PC-3 (cell line): ENCODE data around the gene TAF12. TPM values are rescaled to one million over a fixed set of nuclear protein-coding genes. Genes with fewer than 3 reads are reported as not detected.
"Not testable (repeated sequence)": the region's sequence is repeated elsewhere in the genome, so short reads cannot be mapped to it uniquely, and the experiment has no call there.

Source experiments
- ATAC-seq: fragments of 200-7000 bp; cut with Tn5 transposase; 2 replicates; pipeline ENCODE4 v1.9.1; 2020; ENCODE audit warnings: mild to moderate bottlenecking, moderate library complexity
- BruUV-seq: library from RNA; stranded (reverse); fragments of 400-500 nt; replicated peaks from 2 replicates; lab custom pipeline; 2021; lab: Mats Ljungman, UMichigan
- CTCF ChIA-PET: fragments of 300-600 bp; sonication (Branson Sonifier 250); formaldehyde crosslinking; loops from one replicate; lab custom pipeline; 2022; ENCODE audit warnings: antibody characterized with exemption; lab: Charles Lee
- POLR2A ChIA-PET: fragments of 300-600 bp; sonication (Branson Sonifier 250); formaldehyde crosslinking; loops from one replicate; lab custom pipeline; 2022; ENCODE audit warnings: antibody characterized with exemption; ENCODE audit not compliant: unreplicated experiment; lab: Charles Lee
- DNase-seq: peaks from one replicate; pipeline ENCODE4 v3.0.0-alpha.2; 2015
- H2AFZ ChIP-seq: fragments of 300-600 bp; sonication (generic); 2 replicates; pipeline ENCODE4 v1.6.0; 2016; ENCODE audit warnings: antibody characterized with exemption, low read length
- H3F3A ChIP-seq: fragments of 300-600 bp; sonication (generic); one replicate; pipeline ENCODE4 v1.6.0; 2017; ENCODE audit warnings: antibody characterized with exemption, low read length, control low read depth, mild to moderate bottlenecking; ENCODE audit not compliant: unreplicated experiment
- H3K27ac ChIP-seq: fragments of 300-600 bp; sonication (generic); 2 replicates; pipeline ENCODE4 v1.5.1; 2016; ENCODE audit warnings: mild to moderate bottlenecking, low read length
- H3K27me3 ChIP-seq: fragments of 300-600 bp; sonication (generic); 2 replicates; pipeline ENCODE4 v1.6.1; 2016; ENCODE audit warnings: low read length, mixed read lengths
- H3K36me3 ChIP-seq: fragments of 300-600 bp; sonication (generic); 2 replicates; pipeline ENCODE4 v1.6.1; 2016; ENCODE audit warnings: low read depth, mixed run types, low read length, mixed read lengths
- H3K4me1 ChIP-seq: fragments of 300-600 bp; sonication (generic); 2 replicates; pipeline ENCODE4 v1.5.1; 2016; ENCODE audit warnings: low read length; ENCODE audit not compliant: insufficient read depth
- H3K4me2 ChIP-seq: fragments of 300-600 bp; sonication (generic); 2 replicates; pipeline ENCODE4 v1.6.0; 2016; ENCODE audit warnings: low read length
- H3K4me3 ChIP-seq: fragments of 300-600 bp; sonication (generic); 2 replicates; pipeline ENCODE4 v1.5.1; 2016; ENCODE audit warnings: mild to moderate bottlenecking, low read length, mixed read lengths
- H3K79me2 ChIP-seq: fragments of 300-600 bp; sonication (generic); 2 replicates; pipeline ENCODE4 v1.6.1; 2017; ENCODE audit warnings: low read length, mixed read lengths
- H3K9ac ChIP-seq: fragments of 300-600 bp; sonication (generic); 2 replicates; pipeline ENCODE4 v1.6.0; 2016; ENCODE audit warnings: mild to moderate bottlenecking, low read length
- H3K9me2 ChIP-seq: fragments of 300-600 bp; sonication (generic); replicated peaks from 2 replicates; pipeline ENCODE4 v1.6.1; 2016; ENCODE audit warnings: mixed run types, low read length, mixed read lengths
- H3K9me3 ChIP-seq: fragments of 300-600 bp; sonication (generic); 2 replicates; pipeline ENCODE4 v1.6.1; 2016; ENCODE audit warnings: low read length, mixed read lengths
- H4K20me1 ChIP-seq: fragments of 300-600 bp; sonication (generic); 2 replicates; pipeline ENCODE4 v1.6.1; 2016; ENCODE audit warnings: low read length, mixed read lengths
- CTCF ChIP-seq: fragments of 300-600 bp; sonication (generic); conservative IDR thresholded peaks from 2 replicates; pipeline ENCODE4 v1.5.1; 2017; ENCODE audit warnings: antibody characterized with exemption, low read depth, mild to moderate bottlenecking, low read length
- EZH2 ChIP-seq: fragments of 300-600 bp; sonication (generic); IDR thresholded peaks from one replicate; pipeline ENCODE4 v1.6.1; 2017; ENCODE audit warnings: antibody characterized with exemption, mild to moderate bottlenecking, low read length; ENCODE audit not compliant: unreplicated experiment
- EZH2phosphoT487 ChIP-seq: fragments of 300-600 bp; sonication (generic); IDR thresholded peaks from 2 replicates; pipeline ENCODE4 v1.6.1; 2018; ENCODE audit warnings: mild to moderate bottlenecking, antibody characterized with exemption, low read length, borderline replicate concordance
- intact Hi-C: fragments of 100-400 bp; cut with micrococcal nuclease; formaldehyde crosslinking; loops from 2 replicates; pipeline ENCODE4 v1.9.0; 2023
- total RNA-seq: library from RNA; depleted of rRNA; stranded (reverse); fragments of >200 nt; gene quantifications from 2 replicates; pipeline ENCODE4 v1.2.3, GENCODE V29; 2014

TAF12 gene
- total RNA-seq, 1 experiment from 2014 or later = 44.1 TPM

- ATAC-seq = no peak
- intact Hi-C loops = no loop called here
- POLR2A ChIA-PET = no interaction called here
- CTCF ChIA-PET = no interaction called here
- BruUV-seq = no TSS peak
- Histone ChIP-seq H3K4me1 (peaks cover 31% of the 10 kb centered on the region), H4K20me1 (no peaks in the 10 kb centered on the region), H3K4me3 (no peak overlapping the region), H3K36me3 (no peaks in the 10 kb centered on the region), H3K27ac (peak overlapping the region; percentile 72), H2AFZ (no peak overlapping the region), H3K9me2 (no peaks in the 10 kb centered on the region), H3F3A (no peaks in the 10 kb centered on the region), H3K79me2 (no peaks in the 10 kb centered on the region), H3K9ac (peak overlapping the region; percentile 27; the same call in 1 of the 2 replicates), H3K27me3 (no peaks in the 10 kb centered on the region), H3K4me2 (no peak overlapping the region), H3K9me3 (no peaks in the 10 kb centered on the region)
- no peak for DNase-seq
- TF ChIP-seq EZH2 = no peak
- no peak for TF ChIP-seq CTCF
- no peak for TF ChIP-seq EZH2phosphoT487
Measured at GRCh38 chr1:28595412-28596191, 47.3 kb downstream of the TAF12 start.

GRCh38 chr1:28594686-28595411 lies 48.0 kb downstream of the TAF12 start:
- H3K36me3 ChIP-seq, H3K79me2 ChIP-seq, H3K9me3 ChIP-seq, intact Hi-C loops, H3K4me3 ChIP-seq, H3K27me3 ChIP-seq, BruUV-seq, H4K20me1 ChIP-seq, CTCF ChIA-PET, H3F3A ChIP-seq, H3K9me2 ChIP-seq: not testable (repeated sequence)
- Histone ChIP-seq H3K4me1 (peaks cover 30% of the 10 kb centered on the region), H3K27ac (peak overlapping the region; percentile 76), H3K9ac (peak overlapping the region; percentile 30; the same call in 1 of the 2 replicates), H2AFZ (0 out of 2 replicates have a peak overlapping the region, but pooled peaks have one; percentile 26), H3K4me2 (peak overlapping the region; percentile 39; the same call in 1 of the 2 replicates)
- DNase-seq = peak; percentile 92
- ATAC-seq = peak; percentile 66
- POLR2A ChIA-PET = interaction anchor here (0.6 to 0.9 kb wide), 2 partner anchors 13 to 76 kb away, joined by 3 to 10 read pairs; no protein-coding TSS in a partner anchor

- H2AFZ ChIP-seq, H3K4me3 ChIP-seq, DNase-seq, H3K27me3 ChIP-seq, H3K79me2 ChIP-seq, H3K36me3 ChIP-seq, CTCF ChIA-PET, H4K20me1 ChIP-seq, intact Hi-C loops, ATAC-seq, H3K9me3 ChIP-seq, H3K9me2 ChIP-seq, BruUV-seq, H3K4me2 ChIP-seq, H3F3A ChIP-seq: not testable (repeated sequence)
- peak overlapping the region; percentile 76 for H3K27ac ChIP-seq
- H3K9ac ChIP-seq = peak overlapping the region; percentile 30; the same call in 1 of the 2 replicates
- peaks cover 23% of the 10 kb centered on the region for H3K4me1 ChIP-seq
- POLR2A ChIA-PET = interaction anchor here (0.9 kb wide), 1 partner anchor 12 kb away, joined by 10 read pairs; no protein-coding TSS in a partner anchor
Measured at GRCh38 chr1:28593988-28594356, 48.9 kb downstream of the TAF12 start.
